ENCODE results near the gene FARS2. TPM values are rescaled to one million over a fixed set of nuclear protein-coding genes. Genes with fewer than 3 reads are reported as not detected.
A peak's percentile ranks its signal among the peaks of the same experiment; 100 is the strongest.

The FARS2 gene
- total and polyA plus RNA-seq, 9 of the 15 experiments (the other 6 are each of a cell fraction or from before 2014, with no cell fraction given), result 16.5 to 62.2 (median 27.0) TPM

DNA sequence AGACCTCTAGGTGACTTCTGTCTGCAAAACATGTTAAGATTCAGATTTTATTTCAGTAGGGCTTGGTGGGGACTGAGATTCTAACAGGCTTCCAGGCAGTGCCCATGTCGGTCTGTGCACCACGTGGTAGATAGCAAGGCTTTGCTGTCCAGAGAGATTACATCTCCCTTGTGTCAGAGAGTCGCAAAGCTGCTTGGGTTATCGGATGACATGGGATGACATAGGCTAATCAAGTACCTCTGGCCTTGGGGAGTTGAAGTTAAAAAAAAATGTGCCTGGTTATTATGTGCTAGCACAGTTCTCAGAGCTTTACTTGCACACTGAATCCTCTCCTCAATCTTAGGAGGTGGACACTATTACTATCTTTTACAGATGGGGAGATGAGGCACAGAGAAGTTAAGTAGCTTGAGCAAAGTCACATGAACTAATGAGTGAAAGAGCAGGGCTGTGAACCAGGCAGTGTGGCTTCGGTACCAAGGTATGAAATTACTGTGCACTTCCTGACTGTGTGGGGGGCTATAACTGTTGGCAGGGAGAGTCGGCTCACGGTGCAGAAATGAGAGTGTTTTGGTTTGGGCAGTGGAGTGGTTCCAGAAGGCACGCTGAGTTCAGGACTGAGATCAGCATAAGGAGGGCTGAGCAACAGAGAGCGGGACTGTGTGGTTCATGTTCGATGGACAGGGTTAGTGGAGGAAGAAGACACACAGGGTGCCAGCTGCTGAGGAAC, 41.1 kb downstream of the FARS2 start (continued):
- 0 out of 2 replicates have a peak, but pooled peaks have one; percentile 43 for TF ChIP-seq EHMT2 (IDR thresholded peaks at IDR 0.05)
- TF ChIP-seq ZBTB7A (IDR thresholded peaks at IDR 0.05; ENCODE audit: borderline replicate concordance, control insufficient read depth, low read depth, low read length), result no peak
- no peak for TF ChIP-seq POLR2B (IDR thresholded peaks at IDR 0.05; ENCODE audit: low read depth, partially characterized antibody)
- TF ChIP-seq ZNF696 (CRISPR knock-in tag; conservative IDR thresholded peaks at IDR 0.05), result no peak
- no peak for TF ChIP-seq NCOA2 (IDR thresholded peaks at IDR 0.05; ENCODE audit: partially characterized antibody in 2 of 2)
- TF ChIP-seq ELK1 (CRISPR knock-in tag; IDR thresholded peaks at IDR 0.05), result no peak
- no peak for TF ChIP-seq HNRNPH1 (optimal IDR thresholded peaks at IDR 0.05; ENCODE audit: low read depth, low read length)
- no peak for TF ChIP-seq CHD7 (IDR thresholded peaks at IDR 0.05; ENCODE audit: low read depth, low read length)
- TF ChIP-seq IFI16 (CRISPR knock-in tag; IDR thresholded peaks at IDR 0.05), result no peak
- no peak for TF ChIP-seq RBM22 (IDR thresholded peaks at IDR 0.05; ENCODE audit: low read depth, low read length, poor library complexity, severe bottlenecking)
- TF ChIP-seq MTA3 (IDR thresholded peaks at IDR 0.05; ENCODE audit: borderline replicate concordance), result no peak; the same call in 1 of the 2 replicates
- no peak for TF ChIP-seq CHD1 (IDR thresholded peaks at IDR 0.05; ENCODE audit: low read length)
- TF ChIP-seq KDM2B (CRISPR knock-in tag; IDR thresholded peaks at IDR 0.05), result no peak
- TF ChIP-seq ID3 (CRISPR knock-in tag; IDR thresholded peaks at IDR 0.05), result no peak
- TF ChIP-seq ID3 (tag; IDR thresholded peaks at IDR 0.05), result no peak
